ENCODE results near the gene GTF2IRD1.

Gene GTF2IRD1

GRCh38 chr7:74511345-74511744 lies 57.6 kb downstream of the GTF2IRD1 start:
- Histone ChIP-seq H3K9me3 (ENCODE audit: control insufficient read depth, insufficient read depth, low read length) (no peaks in the 10 kb centered on the region), H3K4me2 (ENCODE audit: low read length) (no peak overlapping the region), H3K27me3 (ENCODE audit: control insufficient read depth, low read length) (no peaks in the 10 kb centered on the region), H3K27ac (ENCODE audit: low read depth, low read length) (no peak overlapping the region), H3F3A (ENCODE audit: control insufficient read depth, insufficient read depth) (no peaks in the 10 kb centered on the region), H3K4me1 (ENCODE audit: control insufficient read depth, low read length) (0 out of 2 replicates have a peak, but pooled peaks cover 2% of the 10 kb centered on the region), H3K4me3 (ENCODE audit: low read length) (no peak overlapping the region), H4K20me1 (ENCODE audit: control insufficient read depth, insufficient read depth, low read depth, low read length) (no peaks in the 10 kb centered on the region), H3K36me3 (ENCODE audit: control insufficient read depth, low read length) (peaks cover 64% of the 10 kb centered on the region), H3K9me2 (replicated peaks; ENCODE audit: control insufficient read depth, low read length) (no peaks in the 10 kb centered on the region), H3K79me2 (ENCODE audit: control insufficient read depth, low read length) (peaks cover 10% of the 10 kb centered on the region)
- TF ChIP-seq CTCF (IDR thresholded peaks at IDR 0.05; ENCODE audit: low read depth, low read length, poor library complexity, severe bottlenecking) (no peak), EZH2phosphoT487 (IDR thresholded peaks at IDR 0.05; ENCODE audit: borderline replicate concordance, low read length) (no peak)

- no peak overlapping the region for H3K27ac ChIP-seq (ENCODE audit: low read depth, low read length)
Observed at GRCh38 chr7:74512762-74513161, 59.1 kb downstream of the GTF2IRD1 start.

GRCh38 chr7:74514131-74514591 lies 60.5 kb downstream of the GTF2IRD1 start:
- Histone ChIP-seq H3K9me3 (ENCODE audit: control insufficient read depth, insufficient read depth, low read length) (no peaks in the 10 kb centered on the region), H3K79me2 (ENCODE audit: control insufficient read depth, low read length) (no peaks in the 10 kb centered on the region), H3K9me2 (replicated peaks; ENCODE audit: control insufficient read depth, low read length) (no peaks in the 10 kb centered on the region), H3K36me3 (ENCODE audit: control insufficient read depth, low read length) (peaks cover 69% of the 10 kb centered on the region), H3K4me2 (ENCODE audit: low read length) (no peak overlapping the region), H3F3A (ENCODE audit: control insufficient read depth, insufficient read depth) (no peaks in the 10 kb centered on the region), H3K27me3 (ENCODE audit: control insufficient read depth, low read length) (no peaks in the 10 kb centered on the region), H3K27ac (ENCODE audit: low read depth, low read length) (no peak overlapping the region), H3K4me3 (ENCODE audit: low read length) (no peak overlapping the region), H3K4me1 (ENCODE audit: control insufficient read depth, low read length) (0 out of 2 replicates have a peak, but pooled peaks cover 2% of the 10 kb centered on the region), H4K20me1 (ENCODE audit: control insufficient read depth, insufficient read depth, low read depth, low read length) (no peaks in the 10 kb centered on the region)
- TF ChIP-seq EZH2phosphoT487 (IDR thresholded peaks at IDR 0.05; ENCODE audit: borderline replicate concordance, low read length) (no peak), CTCF (IDR thresholded peaks at IDR 0.05; ENCODE audit: low read depth, low read length, poor library complexity, severe bottlenecking) (no peak)

More at GRCh38 chr7:74512762-74513161, 59.1 kb downstream of the GTF2IRD1 start:
- H3F3A ChIP-seq (ENCODE audit: control insufficient read depth, insufficient read depth), result no peaks in the 10 kb centered on the region
- no peaks in the 10 kb centered on the region for H3K9me2 ChIP-seq (replicated peaks; ENCODE audit: control insufficient read depth, low read length)
- H3K4me3 ChIP-seq (ENCODE audit: low read length), result no peak overlapping the region
- no peaks in the 10 kb centered on the region for H3K79me2 ChIP-seq (ENCODE audit: control insufficient read depth, low read length)
- TF ChIP-seq EZH2phosphoT487 (IDR thresholded peaks at IDR 0.05; ENCODE audit: borderline replicate concordance, low read length), result no peak
- TF ChIP-seq CTCF (IDR thresholded peaks at IDR 0.05; ENCODE audit: low read depth, low read length, poor library complexity, severe bottlenecking), result no peak
- no peaks in the 10 kb centered on the region for H3K9me3 ChIP-seq (ENCODE audit: control insufficient read depth, insufficient read depth, low read length)
- H3K4me2 ChIP-seq (ENCODE audit: low read length), result no peak overlapping the region
- H3K4me1 ChIP-seq (ENCODE audit: control insufficient read depth, low read length), result 0 out of 2 replicates have a peak, but pooled peaks cover 2% of the 10 kb centered on the region
- no peaks in the 10 kb centered on the region for H3K27me3 ChIP-seq (ENCODE audit: control insufficient read depth, low read length)
- peaks cover 64% of the 10 kb centered on the region for H3K36me3 ChIP-seq (ENCODE audit: control insufficient read depth, low read length)
- no peaks in the 10 kb centered on the region for H4K20me1 ChIP-seq (ENCODE audit: control insufficient read depth, insufficient read depth, low read depth, low read length)

Data from DOHH2 (cell line).